Testis (tissue), 3 donors: Measurements from ENCODE around the gene KRTCAP3. TPM values are rescaled to one million over a fixed set of nuclear protein-coding genes. Genes with fewer than 3 reads are reported as not detected.

Experiments used
- DNase-seq: peaks from one replicate; pipeline ENCODE4 v3.0.0-alpha.2; 2019
- H3K27ac ChIP-seq, 2 donors: fragments of 200-600 bp; sonication (generic); one replicate each; pipeline ENCODE4 v1.5.1; 2019
- H3K27me3 ChIP-seq: fragments of 200-600 bp; sonication (generic); one replicate; pipeline ENCODE4 v1.5.1; 2019
- H3K36me3 ChIP-seq: fragments of 200-600 bp; sonication (generic); one replicate; pipeline ENCODE4 v1.5.1; 2017; ENCODE audit warnings: low read depth; ENCODE audit errors: missing control alignments
- H3K4me1 ChIP-seq: fragments of 200-600 bp; sonication (generic); one replicate; pipeline ENCODE4 v1.5.1; 2019
- H3K4me3 ChIP-seq, 2 donors: fragments of 200-600 bp; sonication (generic); one replicate each; pipeline ENCODE4 v1.5.1; 2017 to 2019
- H3K9me3 ChIP-seq: fragments of 200-600 bp; sonication (generic); one replicate; pipeline ENCODE4 v1.5.1; 2017
- POLR2A ChIP-seq: fragments of 450-650 bp; IDR thresholded peaks from one replicate; pipeline ENCODE4 v1.6.1; 2017; ENCODE audit warnings: antibody characterized with exemption, mild to moderate bottlenecking, moderate library complexity
- WGBS, 2 donors: methylation state at CpG; one replicate each; pipeline ENCODE4 v1.1.5; 2018; 5-methylcytosine and 5-hydroxymethylcytosine counted together
- intact Hi-C: fragments of 100-400 bp; cut with DNase I; formaldehyde crosslinking; loops from one replicate; pipeline ENCODE4 v1.15.1; 2023; ENCODE audit warnings: low total_unique reads
- polyA plus RNA-seq: library from polyadenylated mRNA; stranded (reverse); fragments of 350-450 nt; fragmentation: Illumina TruSeq; extraction: RNeasy Lipid Tissue Mini Kit (QIAGEN cat#74804); gene quantifications from one replicate; pipeline ENCODE4 v1.2.3, GENCODE V29; 2014; ENCODE audit warnings: low read depth, low replicate concordance; ENCODE audit not compliant: insufficient read depth
- total RNA-seq, 2 donors: library from RNA; depleted of rRNA; stranded (reverse); fragments of >200 nt; gene quantifications; one replicate each; pipeline ENCODE4 v1.2.3, GENCODE V29; 2016
- TF ChIP-seq, protein P1 (sequence below), 3 experiments: fragments of 450-650 bp in 2 of 3; fragments of 200-600 bp in 1 of 3; sonication (generic) in 1 of 3; IDR thresholded peaks; one replicate each; pipeline ENCODE4 v1.5.1; 2016 to 2019; ENCODE audit warnings: antibody characterized with exemption in 3 of 3, mild to moderate bottlenecking in 2 of 3, moderate library complexity in 1 of 3

The KRTCAP3 gene
- total and polyA plus RNA-seq, 3 donors from 2014 or later, result 4.3 to 6.8 (median 5.1) TPM

DNA sequence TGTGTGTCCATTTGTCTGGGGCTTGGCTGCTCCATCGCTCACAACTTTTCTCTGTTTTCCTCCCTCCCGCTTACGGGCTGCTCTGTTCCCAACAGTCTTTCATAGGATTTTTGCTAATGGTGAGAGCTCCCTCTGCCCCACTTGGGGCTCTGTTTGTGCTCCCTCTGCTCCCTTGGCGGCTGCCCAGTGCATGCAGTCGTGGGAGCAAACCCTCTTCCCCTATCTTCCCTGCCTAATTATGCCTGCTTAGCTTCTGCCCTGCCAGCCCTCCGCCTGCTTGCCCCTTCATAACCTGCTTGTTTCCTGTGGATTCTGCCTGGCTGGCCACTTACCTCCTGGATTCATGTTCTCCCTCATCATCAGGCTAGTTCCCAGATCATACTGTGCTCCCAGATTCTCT, 6.6 kb upstream of the KRTCAP3 start:
- no peak for TF ChIP-seq POLR2A
- TF ChIP-seq, protein P1, sequence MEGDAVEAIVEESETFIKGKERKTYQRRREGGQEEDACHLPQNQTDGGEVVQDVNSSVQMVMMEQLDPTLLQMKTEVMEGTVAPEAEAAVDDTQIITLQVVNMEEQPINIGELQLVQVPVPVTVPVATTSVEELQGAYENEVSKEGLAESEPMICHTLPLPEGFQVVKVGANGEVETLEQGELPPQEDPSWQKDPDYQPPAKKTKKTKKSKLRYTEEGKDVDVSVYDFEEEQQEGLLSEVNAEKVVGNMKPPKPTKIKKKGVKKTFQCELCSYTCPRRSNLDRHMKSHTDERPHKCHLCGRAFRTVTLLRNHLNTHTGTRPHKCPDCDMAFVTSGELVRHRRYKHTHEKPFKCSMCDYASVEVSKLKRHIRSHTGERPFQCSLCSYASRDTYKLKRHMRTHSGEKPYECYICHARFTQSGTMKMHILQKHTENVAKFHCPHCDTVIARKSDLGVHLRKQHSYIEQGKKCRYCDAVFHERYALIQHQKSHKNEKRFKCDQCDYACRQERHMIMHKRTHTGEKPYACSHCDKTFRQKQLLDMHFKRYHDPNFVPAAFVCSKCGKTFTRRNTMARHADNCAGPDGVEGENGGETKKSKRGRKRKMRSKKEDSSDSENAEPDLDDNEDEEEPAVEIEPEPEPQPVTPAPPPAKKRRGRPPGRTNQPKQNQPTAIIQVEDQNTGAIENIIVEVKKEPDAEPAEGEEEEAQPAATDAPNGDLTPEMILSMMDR (IDR thresholded peaks at IDR 0.05), result no peak
- Histone ChIP-seq H3K9me3 (no peaks in the 10 kb centered on the region), H3K27me3 (no peaks in the 10 kb centered on the region), H3K27ac (no peak overlapping the region), H3K36me3 (no peaks in the 10 kb centered on the region), H3K4me1 (peaks cover 2% of the 10 kb centered on the region), H3K4me3 (no peak overlapping the region)
- WGBS, 2 donors, result 87 to 93% methylated on average over 6 of the region's 6 CpGs
- no peak for DNase-seq
- intact Hi-C loops, result no loop called here

DNA sequence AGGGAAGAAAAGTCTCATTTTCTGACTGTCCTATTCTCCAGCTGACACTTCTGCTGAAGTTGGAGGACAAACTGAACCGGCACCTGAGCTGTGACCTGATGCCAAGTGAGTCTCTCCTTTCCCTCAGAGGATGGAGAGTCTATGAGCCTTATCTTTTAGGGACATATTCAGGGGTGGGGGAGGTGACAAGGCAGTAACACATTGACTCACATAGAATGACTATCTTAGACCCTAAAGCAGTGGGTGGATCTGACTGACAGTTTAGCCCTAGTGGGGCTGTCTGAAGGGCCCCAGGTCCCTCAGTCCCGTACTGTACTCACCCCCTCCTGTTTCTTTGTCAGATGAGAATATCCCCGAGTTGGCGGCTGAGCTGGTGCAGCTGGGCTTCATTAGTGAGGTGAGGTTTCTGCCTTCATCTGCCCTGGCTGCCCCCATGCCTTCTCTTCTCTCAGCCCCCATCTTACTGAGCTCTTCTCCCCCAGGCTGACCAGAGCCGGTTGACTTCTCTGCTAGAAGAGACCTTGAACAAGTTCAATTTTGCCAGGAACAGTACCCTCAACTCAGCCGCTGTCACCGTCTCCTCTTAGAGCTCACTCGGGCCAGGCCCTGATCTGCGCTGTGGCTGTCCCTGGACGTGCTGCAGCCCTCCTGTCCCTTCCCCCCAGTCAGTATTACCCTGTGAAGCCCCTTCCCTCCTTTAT, 805 bp upstream of the KRTCAP3 start:
- no peaks in the 10 kb centered on the region for H3K27me3 ChIP-seq
- H3K27ac ChIP-seq, result no peak overlapping the region
- no peak overlapping the region for H3K4me3 ChIP-seq
- no peak for DNase-seq
- intact Hi-C loops, result no loop called here
- no peaks in the 10 kb centered on the region for H3K36me3 ChIP-seq
- 52 to 66% methylated on average over 10 of the region's 10 CpGs for WGBS, 2 donors
- TF ChIP-seq POLR2A, result no peak
- TF ChIP-seq, protein P1 (IDR thresholded peaks at IDR 0.05), result no peak
- H3K4me1 ChIP-seq, result peaks cover 23% of the 10 kb centered on the region
- H3K9me3 ChIP-seq, result no peaks in the 10 kb centered on the region

DNA sequence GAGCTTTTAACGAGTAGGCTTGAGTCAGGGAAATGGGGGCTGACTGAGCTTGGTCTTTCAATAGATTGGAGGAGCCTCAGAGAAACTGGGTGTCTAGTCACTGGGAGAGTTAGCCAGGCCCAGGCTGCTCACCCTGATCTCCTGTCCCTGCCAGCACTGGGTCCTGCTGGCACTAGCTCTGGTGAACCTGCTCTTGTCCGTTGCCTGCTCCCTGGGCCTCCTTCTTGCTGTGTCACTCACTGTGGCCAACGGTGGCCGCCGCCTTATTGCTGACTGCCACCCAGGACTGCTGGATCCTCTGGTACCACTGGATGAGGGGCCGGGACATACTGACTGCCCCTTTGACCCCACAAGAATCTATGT, 720 bp downstream of the KRTCAP3 start:
- intact Hi-C loops, result no loop called here
- H3K27ac ChIP-seq, result peak overlapping the region in 1 of 2 donors; percentile 26
- WGBS, 2 donors, result 50 to 60% methylated on average over 5 to 6 of the region's 6 CpGs
- H3K36me3 ChIP-seq, result no peaks in the 10 kb centered on the region
- no peaks in the 10 kb centered on the region for H3K9me3 ChIP-seq
- no peaks in the 10 kb centered on the region for H3K27me3 ChIP-seq
- H3K4me3 ChIP-seq, result peak overlapping the region in 1 of 2 donors; percentile 51
- DNase-seq, result no peak
- TF ChIP-seq POLR2A, result no peak
- TF ChIP-seq, protein P1 (IDR thresholded peaks at IDR 0.05), result no peak
- H3K4me1 ChIP-seq, result peaks cover 23% of the 10 kb centered on the region

DNA sequence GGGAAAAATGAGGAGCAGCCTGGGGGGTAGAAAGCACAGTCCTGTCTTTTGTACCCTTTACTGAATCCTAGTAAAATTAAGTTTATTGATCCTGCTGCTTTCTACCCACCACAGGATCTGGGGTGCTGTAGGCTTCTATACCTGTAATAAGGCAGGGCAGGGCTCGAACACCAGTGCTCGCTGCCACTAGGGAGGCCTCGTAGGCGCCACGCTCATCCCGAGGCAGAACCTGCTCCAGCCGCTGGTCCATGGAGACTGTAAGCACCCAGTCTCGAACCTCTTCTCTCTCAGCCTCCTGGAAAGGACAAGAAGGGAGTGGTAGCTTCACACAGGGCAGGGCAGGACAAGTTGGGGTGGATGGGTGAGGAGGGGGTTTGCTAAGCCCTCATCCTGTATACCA, 3.0 kb downstream of the KRTCAP3 start:
- Histone ChIP-seq H3K9me3 (no peaks in the 10 kb centered on the region), H3K4me1 (peaks cover 23% of the 10 kb centered on the region), H3K27me3 (no peaks in the 10 kb centered on the region), H3K27ac (no peak overlapping the region), H3K36me3 (no peaks in the 10 kb centered on the region), H3K4me3 (no peak overlapping the region)
- intact Hi-C loops, result no loop called here
- no peak for TF ChIP-seq POLR2A
- TF ChIP-seq, protein P1 (IDR thresholded peaks at IDR 0.05), result no peak
- WGBS, 2 donors, result 85 to 91% methylated on average over 8 of the region's 8 CpGs
- no peak for DNase-seq

DNA sequence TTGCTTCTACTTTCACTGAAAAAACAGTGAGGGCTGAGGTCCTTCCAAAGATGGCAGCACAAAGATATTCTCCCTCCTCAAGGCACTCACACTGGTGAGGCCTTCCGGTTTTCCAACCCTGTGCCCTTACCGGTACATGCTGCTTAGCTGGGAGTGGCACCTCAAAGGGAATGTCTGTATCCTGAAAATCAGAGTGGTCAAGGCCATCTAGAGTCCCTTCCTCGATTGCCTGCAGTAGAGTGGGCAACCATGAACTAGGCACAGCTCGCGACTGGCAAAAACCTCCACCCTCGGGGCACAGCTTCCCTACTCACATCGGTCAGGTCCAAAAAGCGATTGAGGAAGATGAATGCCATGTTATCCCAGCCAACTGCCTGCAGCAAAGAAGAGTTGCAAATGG, 3.4 kb downstream of the KRTCAP3 start:
- Histone ChIP-seq H3K36me3 (no peaks in the 10 kb centered on the region), H3K4me1 (peaks cover 23% of the 10 kb centered on the region), H3K4me3 (no peak overlapping the region), H3K27me3 (no peaks in the 10 kb centered on the region), H3K27ac (no peak overlapping the region), H3K9me3 (no peaks in the 10 kb centered on the region)
- WGBS, 2 donors, result 82 to 83% methylated on average over 8 of the region's 8 CpGs
- intact Hi-C loops, result no loop called here
- TF ChIP-seq POLR2A, result no peak
- TF ChIP-seq, protein P1 (IDR thresholded peaks at IDR 0.05), result no peak
- no peak for DNase-seq
